SK-MEL-5 (cell line): ENCODE measurements around the gene ELF1. TPM values are rescaled to one million over a fixed set of nuclear protein-coding genes. Genes with fewer than 3 reads are reported as not detected.
A peak's percentile ranks its signal among the peaks of the same experiment; 100 is the strongest.

ENCODE experiments used
- DNase-seq: peaks from one replicate; pipeline ENCODE4 v3.0.0-alpha.2; 2016; ENCODE audit warnings: low read depth, low spot score
- in situ Hi-C: cut with HindIII; loops from 2 replicates; pipeline ENCODE4 v1.10.0; 2016; ENCODE audit warnings: low sequenced_read_pairs, high pct_unique_total_duplicates, low pct_unique_long_range_greater_than_20kb
- total RNA-seq: library from RNA; depleted of rRNA; stranded (reverse); fragments of >200 nt; shearing (Covaris generic); gene quantifications from 2 replicates; pipeline ENCODE4 v1.2.3, GENCODE V29; 2014

Gene ELF1
- total RNA-seq, 1 experiment from 2014 or later: 56.7 TPM

DNA sequence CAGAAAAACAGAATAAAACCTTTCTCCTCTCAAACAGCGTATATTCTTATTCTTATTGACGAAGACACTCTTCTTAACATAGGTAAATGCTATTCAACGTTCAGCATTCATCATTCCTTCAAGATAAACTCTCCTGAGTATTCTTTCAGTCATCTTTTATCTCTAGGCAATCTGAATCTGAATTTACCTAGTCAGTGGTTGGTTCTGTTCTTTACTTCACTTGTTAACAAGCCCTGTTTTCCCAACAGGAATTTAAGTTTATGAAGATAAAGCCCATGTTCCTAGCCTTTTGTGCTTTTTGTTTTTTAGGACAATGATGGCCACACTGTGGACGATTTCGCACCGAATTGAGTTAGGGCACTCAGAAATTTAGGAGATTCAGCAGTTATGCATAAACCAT is 3.2 kb downstream of the ELF1 start:
- in situ Hi-C loops: no loop called here
- no peak for DNase-seq

DNA sequence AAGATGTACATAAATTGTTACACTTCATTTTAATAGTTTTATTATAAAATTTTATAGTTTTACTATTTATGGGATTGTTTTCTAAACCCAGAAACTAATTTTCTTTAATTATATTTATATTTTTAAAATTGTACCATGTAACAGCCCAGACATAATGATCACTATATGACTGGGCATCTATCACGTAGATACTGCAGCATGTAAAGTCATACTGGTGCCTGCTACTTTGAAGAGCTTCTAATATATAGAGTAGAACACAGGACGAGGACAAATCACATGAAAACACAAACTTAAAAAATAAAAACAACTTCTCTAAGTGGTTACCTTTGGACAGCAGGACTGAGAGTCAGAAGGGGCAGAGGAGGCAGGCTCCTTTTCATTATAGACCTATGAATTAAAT is 5.3 kb downstream of the ELF1 start:
- in situ Hi-C loops: no loop called here
- no peak for DNase-seq

DNA sequence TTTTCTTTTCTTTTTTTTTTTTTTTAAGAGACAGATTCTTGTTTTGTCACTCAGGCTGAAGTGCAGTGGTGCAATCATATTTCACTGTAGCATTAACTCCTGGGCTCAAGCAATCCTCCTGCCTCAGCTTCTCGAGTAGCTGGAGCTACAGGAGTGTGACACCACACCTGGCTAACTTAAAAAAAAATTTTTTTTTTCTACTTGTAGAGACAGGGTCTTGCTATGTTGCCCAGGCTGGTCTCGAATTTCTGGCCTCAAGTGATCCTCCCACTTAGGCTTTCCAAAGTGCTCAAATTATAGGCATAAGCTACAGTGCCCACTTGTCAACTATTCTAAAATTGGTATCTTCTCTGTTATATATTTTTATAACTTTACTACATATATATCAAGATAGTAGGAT is 6.6 kb downstream of the ELF1 start:
- in situ Hi-C loops: no loop called here
- no peak for DNase-seq

DNA sequence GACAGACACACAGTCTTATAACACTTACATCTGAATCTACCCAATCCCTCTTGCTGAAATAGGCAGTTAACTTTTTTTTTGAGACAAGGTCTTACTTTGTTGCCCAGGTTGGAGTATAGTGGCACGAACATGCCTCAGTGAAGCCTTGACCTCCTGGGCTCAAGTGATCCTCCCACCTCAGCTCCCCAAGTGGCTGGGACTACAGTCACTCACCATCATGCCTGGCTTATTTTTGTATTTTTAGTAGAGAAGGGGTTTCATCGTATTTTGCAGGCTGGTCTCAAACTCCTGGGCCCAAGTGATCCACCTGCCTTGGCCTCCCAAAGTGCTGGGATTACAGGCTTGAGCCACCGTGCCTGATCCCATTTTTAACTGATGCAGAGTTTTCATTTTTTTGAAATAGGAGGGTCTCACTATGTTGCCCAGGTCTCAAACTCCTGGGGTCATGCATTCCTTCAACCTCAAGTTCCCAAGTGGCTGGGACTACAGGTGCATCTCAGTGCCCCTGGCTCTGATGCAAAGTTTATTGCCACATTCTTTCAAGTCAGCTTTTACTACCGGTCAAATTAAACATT is 7.6 kb downstream of the ELF1 start:
- DNase-seq: no peak
- in situ Hi-C loops: no loop called here

DNA sequence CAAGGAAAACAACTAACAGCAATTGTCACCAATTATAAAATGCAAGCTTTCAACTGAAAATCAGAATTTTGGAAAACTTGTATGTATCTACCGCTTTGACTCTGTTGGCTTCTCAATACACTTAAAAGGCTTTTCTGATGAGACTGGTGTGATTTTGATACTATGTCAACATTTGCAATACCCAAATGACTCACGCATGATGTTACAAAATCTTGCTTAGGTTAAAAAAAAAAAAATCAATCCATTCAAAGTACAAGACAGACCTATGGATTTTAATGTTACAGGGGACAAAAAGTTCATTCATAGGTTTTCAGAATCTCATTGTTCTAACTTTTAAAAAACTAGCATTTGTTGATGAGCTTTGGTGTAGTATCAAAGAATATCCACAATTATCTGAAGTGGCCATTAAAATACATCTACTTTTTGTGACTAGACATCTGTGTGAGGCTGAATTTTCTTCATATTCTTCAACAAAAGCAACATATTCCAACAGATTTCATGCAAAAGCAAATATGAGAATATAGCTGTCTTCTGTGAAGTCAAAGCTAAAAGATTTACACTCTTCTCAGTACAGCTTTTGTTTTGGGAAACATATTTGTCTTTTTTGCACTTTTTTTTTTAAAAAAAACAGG is 10.7 kb downstream of the ELF1 start:
- in situ Hi-C loops: no loop called here
- peak; percentile 79 for DNase-seq

DNA sequence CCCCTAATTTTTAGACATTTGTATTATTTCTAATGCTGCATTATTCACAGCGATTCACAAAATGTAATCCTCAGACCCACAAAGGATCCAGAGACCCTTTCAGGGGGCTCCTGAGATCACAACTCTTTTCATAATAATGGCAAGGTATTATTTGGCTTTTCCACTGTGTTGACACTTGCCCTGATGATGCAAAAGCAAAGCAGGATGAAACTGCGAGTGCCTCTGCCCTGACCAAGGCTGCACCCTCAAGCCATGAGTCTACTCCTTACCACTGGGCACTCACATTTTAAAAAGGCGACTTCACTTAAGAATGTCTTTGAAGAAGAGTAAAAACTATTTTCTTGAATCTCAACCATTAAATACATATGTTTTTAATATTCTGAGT is 11.4 kb downstream of the ELF1 start:
- DNase-seq: no peak
- in situ Hi-C loops: no loop called here

DNA sequence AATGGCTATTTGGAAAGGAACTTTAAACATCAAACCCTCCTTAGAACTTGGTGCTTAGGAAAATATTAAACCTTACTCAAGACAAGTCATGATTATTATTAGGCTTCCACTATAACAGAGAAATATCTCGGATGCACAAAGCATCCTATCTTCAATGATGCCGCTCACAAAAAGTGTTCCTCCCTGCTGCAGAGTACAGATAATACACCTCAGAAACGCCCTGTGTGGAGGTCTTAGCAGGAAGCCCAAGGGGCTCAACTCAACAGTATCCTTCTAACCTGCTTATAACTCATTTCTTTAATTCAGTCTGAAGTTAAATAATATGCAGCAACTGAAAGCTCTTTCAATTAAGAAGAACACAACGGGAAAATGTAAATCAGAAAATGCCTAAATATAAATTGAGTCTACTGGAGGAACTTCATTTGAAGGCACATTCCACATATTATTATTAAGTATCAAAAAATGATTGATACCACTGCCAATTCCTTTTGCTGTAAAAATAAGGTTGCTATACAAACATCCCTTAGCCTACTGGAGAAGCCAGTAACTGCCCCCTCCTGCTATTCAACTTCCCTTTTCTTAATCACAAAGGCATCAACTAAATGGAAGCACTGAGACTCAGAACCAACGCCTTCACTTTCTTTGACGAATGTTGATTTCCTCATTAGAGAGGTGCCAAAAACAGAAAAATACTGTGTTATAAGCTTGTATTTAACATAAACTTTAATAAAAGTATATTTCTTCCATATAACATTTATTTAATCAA is 12.0 kb downstream of the ELF1 start:
- in situ Hi-C loops: no loop called here
- DNase-seq: no peak

DNA sequence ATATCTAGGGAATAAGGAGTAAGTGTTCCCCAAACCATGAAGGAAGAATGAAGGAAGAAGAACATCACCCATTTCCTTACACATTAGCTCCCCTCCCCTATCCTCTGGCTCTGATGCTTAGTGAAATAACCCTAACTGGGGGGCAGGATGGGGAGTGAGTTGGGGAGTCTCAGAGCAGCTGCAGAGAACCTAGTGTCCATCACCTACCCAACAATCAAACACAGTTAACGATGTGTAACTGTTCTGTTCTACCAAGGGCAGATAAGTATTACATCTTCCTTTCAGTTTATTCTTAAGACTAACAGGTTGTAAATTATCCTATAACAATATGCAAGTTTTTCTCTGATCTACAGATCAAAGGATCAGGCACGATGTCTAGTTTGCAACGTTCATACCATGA is 12.8 kb downstream of the ELF1 start:
- DNase-seq: no peak
- in situ Hi-C loops: no loop called here

DNA sequence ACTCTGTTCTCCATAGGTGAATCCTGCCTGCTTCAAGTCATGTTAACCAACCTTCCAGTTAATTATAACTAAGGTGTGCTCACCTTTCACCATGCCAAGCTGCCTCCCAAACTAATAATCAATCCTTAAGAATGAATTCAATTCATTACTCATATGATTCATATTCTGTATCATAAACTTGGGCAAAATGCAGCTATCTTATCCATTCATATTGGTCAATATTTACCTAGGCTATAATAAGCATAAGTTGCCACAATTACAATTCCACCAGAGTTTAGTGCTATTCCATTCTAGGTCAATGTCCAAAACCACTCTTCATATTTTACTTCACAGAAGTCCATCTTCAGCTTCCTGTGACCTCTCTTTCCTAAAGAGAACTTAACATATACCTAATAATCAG is 13.4 kb downstream of the ELF1 start:
- in situ Hi-C loops: no loop called here
- DNase-seq: no peak

DNA sequence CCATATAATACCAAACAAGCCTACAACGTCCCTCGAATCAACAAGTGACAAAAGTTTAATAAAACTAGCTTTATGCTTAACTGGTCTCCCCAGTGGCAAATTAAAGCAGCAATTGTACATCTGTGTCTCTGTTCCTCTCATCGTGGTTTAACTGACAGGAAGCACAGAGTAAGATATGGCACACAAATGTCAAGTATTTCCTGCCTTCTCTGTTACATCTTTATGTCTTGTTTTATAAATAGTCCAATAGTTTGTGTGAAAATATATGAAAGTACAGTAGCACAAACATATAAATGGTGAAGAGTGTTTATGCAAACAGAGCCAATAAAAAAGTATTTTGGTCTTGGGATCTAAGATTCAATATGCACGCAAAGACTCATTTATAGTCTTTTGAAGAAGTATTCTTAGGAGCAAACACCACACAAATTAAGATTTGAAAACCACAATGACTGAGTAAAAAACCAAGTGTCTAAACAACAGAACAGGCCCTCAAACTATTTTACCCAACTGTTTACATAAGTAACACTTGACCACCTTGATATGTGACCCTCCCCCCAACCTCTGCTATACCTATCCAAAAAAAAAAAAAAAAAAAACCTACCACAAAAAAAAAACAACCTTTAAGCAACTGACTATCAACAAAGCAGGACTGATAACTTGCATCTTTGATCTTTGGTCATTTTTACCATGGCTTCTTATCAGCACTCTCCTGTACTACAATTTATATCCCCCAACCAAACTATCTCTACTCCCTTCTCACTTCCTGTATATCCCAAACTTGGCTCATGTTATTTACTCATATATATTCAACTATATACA is 14.0 kb downstream of the ELF1 start:
- peak; percentile 78 for DNase-seq
- in situ Hi-C loops: no loop called here

DNA sequence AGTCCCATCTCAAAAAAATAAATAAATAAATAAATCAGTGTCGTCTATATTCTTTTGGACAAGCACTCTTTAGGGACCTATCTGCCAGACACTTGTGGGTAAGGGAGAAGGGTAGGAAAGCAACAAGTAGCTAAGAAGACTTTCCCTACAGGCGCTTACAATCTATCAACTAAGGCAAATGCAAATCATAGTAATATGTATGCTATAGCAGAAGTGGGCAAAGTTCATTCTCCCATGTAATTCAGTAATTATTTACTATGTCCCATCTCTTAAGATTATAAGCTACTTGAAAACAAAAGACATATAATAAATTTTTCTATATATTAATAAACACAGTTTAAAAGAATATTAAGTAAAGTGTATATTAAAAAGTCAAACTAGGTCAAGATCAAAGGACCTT is 16.5 kb downstream of the ELF1 start:
- in situ Hi-C loops: no loop called here
- no peak for DNase-seq

DNA sequence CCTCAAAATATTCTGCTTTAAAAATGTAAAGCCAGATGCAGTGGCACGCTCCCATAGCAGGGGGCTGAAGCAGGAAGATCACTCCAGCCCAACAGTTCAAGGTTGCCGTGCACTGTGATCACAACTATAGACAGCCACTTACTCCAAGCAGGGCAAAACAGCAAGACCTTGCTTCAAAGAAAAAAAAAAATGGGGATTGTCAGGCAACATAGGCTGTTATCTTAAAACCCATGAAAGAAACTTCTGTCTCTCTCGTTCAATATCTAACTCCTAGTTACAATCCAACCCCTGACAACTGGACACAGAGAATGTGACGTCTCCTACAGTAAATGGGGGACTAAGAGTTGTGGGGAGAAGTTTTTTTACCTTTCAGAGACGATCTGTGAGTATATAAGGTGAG is 17.4 kb downstream of the ELF1 start:
- DNase-seq: no peak
- in situ Hi-C loops: no loop called here

DNA sequence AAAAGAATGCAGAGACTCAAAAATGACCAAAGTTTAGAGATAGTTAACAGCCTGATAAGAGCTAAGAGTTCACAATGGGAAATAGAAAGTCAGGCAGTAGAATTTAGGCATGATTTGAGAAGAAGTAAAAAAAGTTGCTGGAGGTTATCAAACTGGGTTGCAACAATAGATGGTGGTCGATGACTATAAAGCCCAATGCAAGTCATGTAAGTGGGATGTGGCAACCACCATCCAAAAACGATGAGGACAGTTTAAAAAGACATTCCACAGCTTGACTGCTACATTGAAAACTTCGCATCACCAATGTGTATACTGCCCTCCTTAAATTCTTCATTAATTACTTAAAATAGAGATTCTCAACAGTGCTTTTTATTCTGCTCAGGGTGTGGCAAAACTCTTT is 19.7 kb downstream of the ELF1 start:
- in situ Hi-C loops: no loop called here

DNA sequence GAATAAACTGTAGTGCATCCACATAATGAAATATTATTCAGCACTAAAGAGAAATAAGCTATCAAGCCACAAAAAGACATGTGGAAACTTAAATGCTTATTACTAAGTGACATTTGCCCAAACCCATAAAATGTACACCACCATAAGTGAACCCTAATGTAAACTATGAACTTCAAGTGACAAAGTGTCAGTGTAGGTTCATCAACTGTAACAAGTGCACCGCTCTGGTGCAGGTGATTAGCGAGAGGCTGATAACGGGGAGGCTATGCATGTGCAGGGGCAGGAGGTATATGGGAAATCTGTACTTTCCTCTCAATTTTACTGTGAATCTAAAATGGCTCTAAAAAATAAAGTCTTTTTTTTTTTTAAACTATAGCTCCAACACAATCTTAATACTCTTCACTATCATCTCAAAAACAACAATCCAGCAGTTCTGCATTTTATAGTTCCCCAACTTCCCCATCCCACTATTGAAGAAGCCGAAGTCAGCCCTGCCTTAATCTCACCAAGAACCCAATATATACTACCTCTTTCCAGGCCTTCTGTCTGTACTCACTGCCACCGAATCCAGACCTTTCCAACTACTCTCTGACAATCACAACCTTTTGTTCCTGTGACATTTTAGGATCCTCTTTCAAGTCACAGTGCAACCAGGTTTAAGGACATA is 22.6 kb downstream of the ELF1 start:
- in situ Hi-C loops: no loop called here
- no peak for DNase-seq

More for the DNA sequence above, 19.7 kb downstream of the ELF1 start:
- DNase-seq: no peak

DNA sequence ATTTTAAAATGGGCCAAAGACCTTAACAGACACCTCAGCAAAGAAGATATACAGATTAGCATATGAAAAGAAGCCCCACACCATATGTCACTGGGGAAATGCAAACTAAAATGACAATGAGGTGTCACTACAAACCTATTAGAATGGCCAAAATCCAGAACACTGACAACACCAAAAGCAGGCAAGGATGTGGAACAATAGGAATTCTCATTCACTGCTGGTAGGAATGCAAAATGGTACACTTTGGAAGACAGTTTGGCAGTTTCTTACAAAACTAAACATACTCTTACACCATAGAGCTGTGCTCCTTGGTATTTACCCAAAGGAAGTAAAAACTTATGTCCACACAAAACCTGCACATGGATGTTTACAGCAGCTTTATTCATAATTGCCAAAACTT is 23.1 kb downstream of the ELF1 start:
- in situ Hi-C loops: no loop called here
- DNase-seq: no peak

DNA sequence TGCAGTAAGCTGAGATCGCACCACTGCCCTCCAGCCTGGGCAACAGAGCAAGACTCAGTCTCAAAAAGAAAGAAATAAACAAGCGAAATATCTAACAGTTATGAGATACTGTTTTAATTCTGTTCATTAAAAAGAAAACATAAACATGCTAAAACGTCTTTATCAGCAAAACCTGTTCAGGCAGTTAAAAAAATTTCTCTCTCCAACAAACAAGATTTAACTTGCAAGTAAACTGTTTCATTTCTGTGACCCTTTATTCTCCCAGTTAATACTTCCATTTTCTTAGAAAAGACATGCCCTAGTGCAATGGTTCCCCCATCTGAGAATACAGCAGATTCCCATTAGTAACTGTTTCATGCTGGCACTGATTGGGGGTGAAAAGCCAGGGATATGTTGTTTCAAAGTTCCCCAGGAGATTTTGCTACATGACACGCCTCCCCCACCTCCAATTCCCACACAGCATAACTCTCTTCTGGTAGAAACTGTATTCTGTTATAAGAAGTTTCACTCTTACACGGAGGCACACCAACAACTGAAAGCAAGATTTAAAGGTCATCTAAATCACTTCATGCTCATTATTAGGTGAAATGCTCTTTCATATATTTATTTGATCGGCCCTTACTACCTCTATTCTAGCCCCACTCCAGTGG is 24.4 kb downstream of the ELF1 start:
- in situ Hi-C loops: no loop called here
- DNase-seq: no peak

DNA sequence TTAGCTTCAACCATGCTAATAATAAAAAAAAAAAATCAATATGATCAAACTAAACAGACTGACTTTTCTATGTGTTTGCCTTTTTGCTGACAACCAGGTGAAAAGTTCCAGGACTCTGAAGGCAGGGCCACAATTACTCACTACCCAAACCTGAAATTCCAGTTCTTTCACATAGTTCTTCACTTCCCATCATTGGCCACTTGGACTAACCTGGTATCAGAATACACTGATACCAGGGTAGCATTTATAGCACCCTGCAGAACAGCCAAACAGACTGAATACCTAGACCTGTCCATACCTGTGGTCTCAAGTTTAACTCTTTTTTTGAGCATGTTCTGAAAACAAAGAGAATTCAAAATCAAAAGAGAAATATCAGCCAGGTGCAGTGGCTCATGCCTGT is 25.1 kb downstream of the ELF1 start:
- in situ Hi-C loops: no loop called here

More for the DNA sequence above, 25.1 kb downstream of the ELF1 start:
- DNase-seq: no peak
